Kidney epithelial cell (primary cell): ENCODE results near the gene MYO18B. TPM values are rescaled to one million over a fixed set of nuclear protein-coding genes. Genes with fewer than 3 reads are reported as not detected.

Experiments
- DNase-seq: peaks from one replicate; pipeline ENCODE4 v3.0.0-alpha.2; 2010; ENCODE audit warnings: low read depth
- H3K27me3 ChIP-seq: 2 replicates; pipeline ENCODE4 v1.6.0; 2011; ENCODE audit warnings: low read length; ENCODE audit not compliant: control insufficient read depth, insufficient read depth
- H3K36me3 ChIP-seq: 2 replicates; pipeline ENCODE4 v1.5.1; 2011; ENCODE audit warnings: low read length; ENCODE audit not compliant: control insufficient read depth, insufficient read depth
- H3K4me3 ChIP-seq: 2 replicates; pipeline ENCODE4 v1.5.1; 2011; ENCODE audit warnings: low read depth, mild to moderate bottlenecking, control low read depth, low read length
- total RNA-seq: library from RNA; depleted of rRNA; stranded (reverse); fragments of >200 nt; gene quantifications from 2 replicates; pipeline ENCODE4 v1.2.3, GENCODE V29; 2015
- TF ChIP-seq, protein P1 (sequence below): IDR thresholded peaks from 2 replicates; pipeline ENCODE4 v1.5.1; 2011; ENCODE audit warnings: mild to moderate bottlenecking, moderate library complexity, low read length, control low read depth, inconsistent platforms; ENCODE audit not compliant: insufficient read depth, poor library complexity, severe bottlenecking

Gene MYO18B
- total RNA-seq, 1 donor from 2014 or later: not detected

DNA sequence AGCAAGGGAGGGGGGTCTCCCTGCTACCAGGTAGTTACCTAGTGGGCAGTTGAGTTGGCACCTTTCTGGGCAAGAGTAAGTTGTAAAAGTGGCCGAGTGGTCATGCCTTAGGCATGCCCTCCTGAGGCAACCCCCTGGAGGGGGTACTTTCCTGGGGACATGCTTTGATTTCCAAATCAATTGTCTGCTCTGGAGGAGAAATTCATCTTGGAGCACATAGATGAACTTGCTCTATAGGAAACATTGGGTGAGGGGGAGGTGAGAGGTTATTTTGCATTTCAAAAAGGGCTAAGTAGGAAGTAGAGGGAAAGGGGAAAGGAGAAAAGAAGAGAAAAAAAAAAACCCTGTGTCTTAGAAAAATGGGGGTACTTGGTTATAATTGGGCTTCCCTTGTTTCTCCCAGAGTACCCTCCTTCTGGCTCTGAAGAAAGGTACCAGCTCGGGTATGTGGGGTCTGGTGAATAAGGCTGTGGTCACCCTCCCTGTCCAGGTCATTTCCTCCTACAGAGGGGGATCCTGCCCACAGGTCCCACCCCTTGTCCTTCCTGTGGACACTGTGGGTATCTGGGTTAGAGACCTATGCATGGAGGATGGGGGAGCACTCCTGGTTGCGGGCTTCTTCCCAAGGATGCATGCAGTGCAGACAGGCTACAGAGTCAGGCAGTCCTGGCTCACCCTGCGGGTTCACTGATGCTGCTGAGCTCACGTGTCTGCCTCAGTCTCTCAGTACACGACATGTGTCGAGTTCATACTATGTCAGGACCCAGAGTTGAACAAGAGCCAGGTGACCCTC is 193.5 kb downstream of the MYO18B start:
- Histone ChIP-seq H3K4me3 (no peak overlapping the region), H3K27me3 (no peaks in the 10 kb centered on the region), H3K36me3 (no peaks in the 10 kb centered on the region)
- no peak for DNase-seq
- TF ChIP-seq, protein P1, sequence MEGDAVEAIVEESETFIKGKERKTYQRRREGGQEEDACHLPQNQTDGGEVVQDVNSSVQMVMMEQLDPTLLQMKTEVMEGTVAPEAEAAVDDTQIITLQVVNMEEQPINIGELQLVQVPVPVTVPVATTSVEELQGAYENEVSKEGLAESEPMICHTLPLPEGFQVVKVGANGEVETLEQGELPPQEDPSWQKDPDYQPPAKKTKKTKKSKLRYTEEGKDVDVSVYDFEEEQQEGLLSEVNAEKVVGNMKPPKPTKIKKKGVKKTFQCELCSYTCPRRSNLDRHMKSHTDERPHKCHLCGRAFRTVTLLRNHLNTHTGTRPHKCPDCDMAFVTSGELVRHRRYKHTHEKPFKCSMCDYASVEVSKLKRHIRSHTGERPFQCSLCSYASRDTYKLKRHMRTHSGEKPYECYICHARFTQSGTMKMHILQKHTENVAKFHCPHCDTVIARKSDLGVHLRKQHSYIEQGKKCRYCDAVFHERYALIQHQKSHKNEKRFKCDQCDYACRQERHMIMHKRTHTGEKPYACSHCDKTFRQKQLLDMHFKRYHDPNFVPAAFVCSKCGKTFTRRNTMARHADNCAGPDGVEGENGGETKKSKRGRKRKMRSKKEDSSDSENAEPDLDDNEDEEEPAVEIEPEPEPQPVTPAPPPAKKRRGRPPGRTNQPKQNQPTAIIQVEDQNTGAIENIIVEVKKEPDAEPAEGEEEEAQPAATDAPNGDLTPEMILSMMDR: no peak

DNA sequence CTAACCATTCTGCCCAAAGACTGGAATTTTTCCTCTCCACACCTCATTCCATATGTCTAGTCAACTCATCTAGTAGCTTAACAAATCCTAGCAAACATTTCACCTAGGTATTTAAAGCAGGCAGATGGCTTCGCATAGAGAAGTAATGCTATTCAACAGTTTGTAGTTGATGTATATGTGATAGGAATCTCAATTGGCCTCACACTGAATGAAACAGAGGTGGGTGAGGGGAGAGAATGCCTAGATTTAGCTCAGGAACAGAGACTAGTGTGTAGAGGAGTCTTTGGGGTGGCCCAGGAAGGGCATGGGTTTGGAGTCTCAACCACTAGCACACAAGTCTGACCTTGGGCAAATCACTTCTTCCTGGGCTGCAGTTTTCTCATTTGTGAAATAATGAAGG is 196.2 kb downstream of the MYO18B start:
- Histone ChIP-seq H3K36me3 (no peaks in the 10 kb centered on the region), H3K27me3 (no peaks in the 10 kb centered on the region), H3K4me3 (no peak overlapping the region)
- TF ChIP-seq, protein P1: no peak
- no peak for DNase-seq

DNA sequence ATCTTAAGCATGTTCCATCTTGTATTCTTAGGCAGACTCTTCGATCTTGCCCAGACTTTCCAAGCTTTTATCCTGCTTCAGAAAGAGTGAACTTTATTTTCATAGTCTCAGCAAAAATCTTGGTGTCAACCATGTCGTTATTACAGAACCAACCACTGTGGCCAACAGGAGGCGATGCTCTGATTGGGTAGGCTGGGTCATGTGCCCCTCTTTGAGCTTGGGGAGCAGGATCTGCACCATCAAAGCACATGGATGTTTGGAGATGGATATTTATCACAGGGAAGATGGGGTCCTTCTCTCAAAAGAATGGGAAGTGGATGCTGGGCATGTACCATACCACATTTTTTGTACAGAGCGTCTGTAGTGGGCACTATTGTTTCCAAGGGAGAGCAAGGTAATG is 197.4 kb downstream of the MYO18B start:
- TF ChIP-seq, protein P1: no peak

DNA sequence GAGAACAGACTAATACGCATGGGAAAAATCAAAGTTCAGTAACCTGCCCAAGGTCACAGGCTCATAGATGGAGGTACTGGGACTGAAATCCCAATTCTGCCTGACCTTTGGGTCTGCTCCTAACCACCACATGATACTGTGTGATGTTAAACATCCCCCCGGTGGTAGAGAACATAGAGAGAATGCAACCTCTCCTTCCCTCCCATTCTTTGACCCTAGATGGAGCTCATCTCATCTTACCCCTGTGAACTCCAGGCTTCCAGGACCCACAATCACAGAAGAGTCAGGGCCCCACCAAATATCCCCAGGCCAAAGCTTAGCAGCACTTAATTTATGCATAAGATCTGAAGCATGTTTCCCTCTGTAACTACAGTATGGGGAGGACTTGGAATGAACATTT is 198.5 kb downstream of the MYO18B start:
- TF ChIP-seq, protein P1: no peak
- Histone ChIP-seq H3K36me3 (no peaks in the 10 kb centered on the region), H3K4me3 (no peak overlapping the region), H3K27me3 (no peaks in the 10 kb centered on the region)
- DNase-seq: no peak

More for the DNA sequence above, 197.4 kb downstream of the MYO18B start:
- DNase-seq: no peak
- H3K27me3 ChIP-seq: no peaks in the 10 kb centered on the region
- H3K4me3 ChIP-seq: no peak overlapping the region
- no peaks in the 10 kb centered on the region for H3K36me3 ChIP-seq

DNA sequence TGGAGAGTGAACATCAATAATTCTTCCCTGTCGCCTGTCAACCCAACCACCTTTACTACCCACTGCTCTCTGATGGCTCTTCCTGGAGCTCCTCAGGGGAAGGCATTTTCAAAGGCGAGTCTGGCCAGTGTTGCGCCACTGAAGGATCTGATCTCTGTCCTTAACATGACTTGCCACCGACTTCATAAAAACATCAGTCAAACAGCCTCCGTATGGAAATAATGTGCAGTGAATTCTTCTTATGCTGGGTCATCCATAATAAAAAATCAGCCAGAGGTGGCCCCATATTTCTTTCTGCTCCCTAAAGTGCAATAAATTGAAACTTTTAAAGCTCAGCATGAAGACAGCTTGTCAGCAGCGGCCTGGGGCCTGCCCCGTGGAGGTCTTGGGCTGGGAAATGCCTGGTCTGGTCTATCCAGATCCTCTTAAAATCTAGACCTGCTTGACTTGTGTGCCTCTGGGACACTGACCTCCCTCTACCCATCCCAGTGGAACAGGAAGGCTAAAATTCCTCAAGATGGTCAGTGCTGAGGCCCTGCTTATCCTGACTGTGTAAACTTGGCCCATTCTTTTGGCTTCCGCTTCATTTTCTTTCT is 199.5 kb downstream of the MYO18B start:
- DNase-seq: no peak
- Histone ChIP-seq H3K4me3 (no peak overlapping the region), H3K36me3 (no peaks in the 10 kb centered on the region), H3K27me3 (no peaks in the 10 kb centered on the region)
- TF ChIP-seq, protein P1: no peak
